H4 (cell line): Measurements from ENCODE around the gene KCNMA1. TPM values are rescaled to one million over a fixed set of nuclear protein-coding genes. Genes with fewer than 3 reads are reported as not detected.

Experiments used
- DNase-seq: peaks from one replicate; pipeline ENCODE4 v3.0.0-alpha.2; 2015; ENCODE audit warnings: low spot score
- total RNA-seq: library from RNA; depleted of rRNA; stranded (reverse); fragments of >200 nt; shearing (Covaris generic); gene quantifications from 2 replicates; pipeline ENCODE4 v1.2.3, GENCODE V29; 2014

Gene KCNMA1
- total RNA-seq, 1 experiment from 2014 or later, result 8.4 TPM

GRCh38 chr10:77049146-77049545, 588.5 kb downstream of the KCNMA1 start:
- DNase-seq, result no peak

DNA sequence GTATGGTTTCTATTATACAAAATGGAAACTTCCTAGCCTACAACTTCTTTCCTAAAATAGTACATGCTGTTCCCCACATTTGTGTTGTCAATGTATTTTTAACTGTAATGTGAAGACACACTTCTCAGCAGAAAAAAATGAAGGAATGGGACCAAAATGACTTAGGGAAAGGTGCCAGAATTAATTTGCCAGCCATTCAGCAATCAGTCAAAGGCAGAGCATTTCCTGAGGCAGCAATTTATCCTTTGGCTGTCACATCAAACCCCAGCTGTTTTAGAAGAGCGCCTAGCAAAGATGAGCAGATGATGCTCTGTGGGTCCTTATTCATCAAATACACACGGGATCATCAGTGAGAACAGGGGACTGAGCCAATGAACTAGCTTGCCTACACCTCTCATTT, 592.5 kb downstream of the KCNMA1 start:
- DNase-seq, result no peak

GRCh38 chr10:77043420-77043763, 594.2 kb downstream of the KCNMA1 start:
- no peak for DNase-seq

- no peak for DNase-seq
Measured at GRCh38 chr10:77042706-77043419, 594.7 kb downstream of the KCNMA1 start.

- no peak for DNase-seq
Measured at GRCh38 chr10:77041636-77042258, 595.9 kb downstream of the KCNMA1 start.

- no peak for DNase-seq
Measured at GRCh38 chr10:77038407-77038806, 599.2 kb downstream of the KCNMA1 start.

- no peak for DNase-seq
Measured at GRCh38 chr10:77037735-77038403, 599.7 kb downstream of the KCNMA1 start.

GRCh38 chr10:77036993-77037734, 600.4 kb downstream of the KCNMA1 start:
- no peak for DNase-seq

DNA sequence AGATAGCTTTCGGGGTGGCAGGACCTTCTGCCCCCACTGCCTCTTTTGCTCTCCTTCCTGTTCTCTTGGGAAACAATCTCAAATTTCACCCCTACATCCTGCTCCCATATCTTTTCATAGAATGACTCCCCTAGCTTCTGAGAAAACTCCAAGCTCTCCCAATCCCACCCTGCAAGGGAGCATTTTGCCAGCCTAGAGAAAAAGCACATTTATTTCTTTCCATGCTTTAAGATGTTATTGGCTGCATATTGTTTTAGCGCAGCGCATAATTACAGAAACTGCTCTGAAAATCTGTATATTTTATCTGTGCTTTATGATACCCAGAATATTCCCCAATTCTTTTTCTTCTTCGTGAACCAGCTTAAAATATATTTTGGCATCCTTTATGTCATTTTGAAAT, 601.3 kb downstream of the KCNMA1 start:
- no peak for DNase-seq

DNA sequence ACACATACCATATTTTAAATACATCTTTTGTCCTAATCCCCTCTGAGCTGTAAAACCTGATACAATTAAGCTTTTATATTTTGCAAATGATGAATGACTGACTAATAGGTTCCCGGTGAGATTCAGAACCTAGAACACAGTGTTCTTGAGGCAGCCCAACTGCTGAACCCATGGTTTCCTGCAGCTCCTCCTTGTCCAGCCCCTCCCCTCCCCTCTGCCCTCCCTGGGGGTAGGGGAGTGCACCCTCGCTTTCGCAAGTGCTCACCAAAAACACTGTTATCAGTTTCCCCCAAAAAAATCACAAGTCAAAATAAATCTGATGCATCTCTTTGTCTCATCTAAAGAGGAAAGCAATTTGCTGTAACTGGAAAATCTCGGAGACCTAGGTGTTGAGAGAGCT, 602.8 kb downstream of the KCNMA1 start:
- no peak for DNase-seq

DNA sequence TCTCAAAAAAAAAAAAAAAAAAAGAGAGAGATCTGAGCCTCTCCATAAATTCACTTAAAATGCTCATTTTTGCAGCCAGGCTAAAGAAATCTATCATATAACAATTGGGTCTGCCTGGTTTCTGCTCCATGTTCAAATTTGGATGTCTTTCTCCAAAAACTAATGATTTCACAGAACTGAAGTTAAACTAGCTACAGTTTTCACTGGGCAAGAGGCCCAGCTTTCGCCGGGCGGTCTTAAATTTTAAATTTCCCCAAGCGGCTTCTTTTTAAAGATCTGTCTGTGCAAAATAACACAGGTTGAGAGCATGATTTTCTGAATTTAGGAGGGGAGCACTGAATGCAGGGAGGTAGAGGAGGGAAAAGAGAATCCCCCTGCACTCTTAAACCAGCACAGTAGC, 603.4 kb downstream of the KCNMA1 start:
- no peak for DNase-seq

- DNase-seq, result no peak
Measured at GRCh38 chr10:77032188-77032570, 605.4 kb downstream of the KCNMA1 start.

- no peak for DNase-seq
Measured at GRCh38 chr10:77031531-77032187, 605.9 kb downstream of the KCNMA1 start.

DNA sequence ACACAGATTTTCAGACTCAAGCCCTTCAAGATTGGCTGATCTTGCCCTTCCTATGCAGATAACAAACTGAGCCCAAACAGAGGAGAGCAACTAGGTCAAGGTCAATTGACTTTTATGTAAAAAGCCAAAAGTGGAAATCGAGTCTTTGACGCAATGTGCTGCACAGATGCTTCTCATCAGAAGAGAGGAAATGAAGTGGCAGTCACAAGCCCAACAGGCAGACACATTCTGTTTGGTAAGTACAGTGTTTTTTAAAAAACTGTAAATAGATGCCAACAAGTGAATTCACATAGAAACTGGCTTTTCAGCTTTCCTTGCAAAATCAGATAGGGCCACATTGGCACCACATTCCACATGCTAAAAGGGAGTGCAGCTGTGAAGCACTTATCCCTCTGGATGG, 606.6 kb downstream of the KCNMA1 start:
- DNase-seq, result no peak

GRCh38 chr10:77029777-77030717, 607.6 kb downstream of the KCNMA1 start:
- no peak for DNase-seq

DNA sequence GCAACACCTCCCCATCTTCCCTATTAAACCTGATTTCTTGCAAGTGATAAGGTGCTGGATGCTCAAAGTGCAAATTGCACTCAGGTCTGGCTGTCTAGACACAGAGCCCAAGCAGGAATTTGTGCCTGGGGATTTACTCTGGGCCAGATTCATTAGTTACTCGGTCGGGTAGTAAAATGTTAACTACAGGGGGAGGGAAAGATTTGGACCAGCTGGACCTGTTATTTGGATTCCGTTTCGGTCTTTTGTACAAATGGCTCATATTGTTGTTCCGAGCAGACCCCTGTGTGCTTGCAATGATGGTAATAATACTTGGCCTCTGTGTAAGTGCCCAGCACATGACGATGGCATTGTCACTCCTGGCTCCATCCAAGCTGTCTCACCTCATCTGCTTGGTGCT, 609.6 kb downstream of the KCNMA1 start:
- no peak for DNase-seq

DNA sequence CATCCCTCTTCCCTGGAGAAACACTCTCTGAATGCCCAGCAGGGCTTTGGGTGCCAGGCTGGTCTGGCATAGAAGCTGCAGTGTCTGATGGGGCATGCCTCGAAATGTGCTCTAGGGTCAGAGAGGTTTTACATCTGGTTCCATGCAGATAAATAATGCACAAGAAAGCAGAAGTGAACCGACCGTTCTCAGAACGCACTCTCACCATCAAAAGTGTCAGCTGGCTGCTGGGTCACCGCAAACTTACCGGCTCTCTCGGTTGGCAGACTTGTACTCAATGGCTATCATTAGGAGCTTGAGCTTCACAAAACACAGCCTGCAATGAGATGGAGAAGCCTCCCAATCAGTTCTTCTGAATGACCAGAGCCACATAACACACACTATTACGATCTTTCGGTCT, 610.0 kb downstream of the KCNMA1 start:
- DNase-seq, result no peak

DNA sequence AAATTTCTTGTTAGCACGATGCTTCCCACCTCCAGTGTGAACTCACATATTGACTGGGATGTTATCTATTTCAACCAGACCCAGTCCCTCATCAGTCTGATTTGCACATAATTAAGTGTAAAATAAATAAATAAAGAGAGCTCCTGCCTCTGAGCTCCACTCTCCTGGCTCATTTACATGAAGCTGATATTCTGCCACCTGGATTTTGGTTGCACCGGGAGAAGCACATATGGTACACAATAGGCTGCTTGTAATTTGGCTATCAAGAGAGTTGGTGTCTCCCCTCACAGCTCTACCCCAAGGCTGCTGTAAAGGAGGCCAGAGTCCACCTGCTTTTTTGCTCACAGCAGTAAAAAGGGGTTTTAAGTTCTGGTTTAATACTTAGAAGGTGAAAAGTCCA, 610.5 kb downstream of the KCNMA1 start:
- no peak for DNase-seq

GRCh38 chr10:77026148-77026547, 611.5 kb downstream of the KCNMA1 start:
- DNase-seq, result no peak

DNA sequence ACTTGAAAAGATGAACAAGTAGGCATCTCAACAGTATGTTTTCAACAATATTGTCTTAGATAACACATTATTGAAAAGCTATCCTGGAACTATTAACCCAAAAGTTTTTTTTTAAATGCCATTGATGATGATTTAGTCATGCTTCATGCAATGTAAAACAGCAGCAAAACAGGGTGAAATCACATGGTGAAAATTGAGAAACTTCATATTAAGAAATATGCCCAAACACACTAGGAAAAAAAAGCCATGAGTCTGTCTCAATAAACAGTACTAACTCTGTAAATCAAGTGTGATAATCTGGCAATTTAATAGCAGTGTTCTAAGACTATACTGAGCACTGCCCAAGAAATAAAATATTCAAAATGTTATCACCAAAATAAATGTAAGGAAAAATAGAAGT, 613.1 kb downstream of the KCNMA1 start:
- no peak for DNase-seq

DNA sequence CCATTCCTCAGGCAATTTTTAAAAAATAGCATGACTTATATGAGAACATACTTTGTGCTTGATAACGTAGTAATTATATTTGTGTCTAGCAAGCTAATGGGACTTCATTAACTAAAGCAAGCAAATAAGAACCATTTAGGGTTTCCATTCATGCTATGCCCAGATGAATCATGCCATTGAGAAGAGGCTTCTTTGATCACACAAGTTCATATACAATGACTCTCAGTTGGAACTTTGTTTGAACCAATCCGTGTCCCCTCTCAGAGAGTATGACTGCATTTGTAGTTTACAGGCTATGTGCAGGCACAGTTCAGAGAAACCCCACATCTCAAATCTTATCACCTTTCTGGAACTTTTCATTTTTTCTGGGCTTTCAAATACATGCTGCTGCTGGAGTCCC, 614.2 kb downstream of the KCNMA1 start:
- no peak for DNase-seq
